ENCODE measurements around the gene RUNDC3A.
A peak's percentile ranks its signal among the peaks of the same experiment; 100 is the strongest.
"Not testable (repeated sequence)": the region's sequence is repeated elsewhere in the genome, so short reads cannot be mapped to it uniquely, and the experiment has no call there.

Gene RUNDC3A

DNA sequence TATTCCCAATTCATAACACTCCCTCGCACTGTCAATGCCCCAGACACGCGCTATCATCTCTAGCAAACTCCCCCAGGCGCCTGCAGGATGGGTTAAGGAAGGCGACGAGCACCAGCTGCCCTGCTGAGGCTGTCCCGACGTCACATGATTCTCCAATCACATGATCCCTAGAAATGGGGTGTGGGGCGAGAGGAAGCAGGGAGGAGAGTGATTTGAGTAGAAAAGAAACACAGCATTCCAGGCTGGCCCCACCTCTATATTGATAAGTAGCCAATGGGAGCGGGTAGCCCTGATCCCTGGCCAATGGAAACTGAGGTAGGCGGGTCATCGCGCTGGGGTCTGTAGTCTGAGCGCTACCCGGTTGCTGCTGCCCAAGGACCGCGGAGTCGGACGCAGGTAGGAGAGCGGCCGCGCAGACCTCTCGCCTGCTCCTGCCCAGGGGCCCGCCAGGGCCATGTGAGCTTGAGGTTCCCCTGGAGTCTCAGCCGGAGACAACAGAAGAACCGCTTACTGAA is 36.6 kb downstream of the RUNDC3A start, which contains the start of gene GRN:
Gene GRN, plus strand, starts transcription at position 364 of the 515 bp plus-strand sequence. CDS start 3,863 bp downstream, outside the sequence.
- H3K27me3 ChIP-seq (ENCODE audit: control insufficient read depth, insufficient read depth, low read length) = no peaks in the 10 kb centered on the region
- H2AFZ ChIP-seq = peak within 1 kb of the TSS; percentile 98
- peaks cover 2% of the 10 kb centered on the region for H3K4me1 ChIP-seq
- H3K9ac ChIP-seq = peak within 1 kb of the TSS; percentile 8
- peak within 1 kb of the TSS; percentile 73 for H3K27ac ChIP-seq
- H3K9me3 ChIP-seq (ENCODE audit: control insufficient read depth, low read length) = no peaks in the 10 kb centered on the region
- TF ChIP-seq CTCF (IDR thresholded peaks at IDR 0.05) = no peak
- H3K36me3 ChIP-seq (ENCODE audit: control insufficient read depth, insufficient read depth, low read length) = no peaks in the 10 kb centered on the region
- peaks cover 2% of the 10 kb centered on the region for H3K79me2 ChIP-seq
- peak within 1 kb of the TSS; percentile 80 for H3K4me3 ChIP-seq (ENCODE audit: low read depth, low read length)
- H3K4me2 ChIP-seq (ENCODE audit: low read length) = peak within 1 kb of the TSS; percentile 93

DNA sequence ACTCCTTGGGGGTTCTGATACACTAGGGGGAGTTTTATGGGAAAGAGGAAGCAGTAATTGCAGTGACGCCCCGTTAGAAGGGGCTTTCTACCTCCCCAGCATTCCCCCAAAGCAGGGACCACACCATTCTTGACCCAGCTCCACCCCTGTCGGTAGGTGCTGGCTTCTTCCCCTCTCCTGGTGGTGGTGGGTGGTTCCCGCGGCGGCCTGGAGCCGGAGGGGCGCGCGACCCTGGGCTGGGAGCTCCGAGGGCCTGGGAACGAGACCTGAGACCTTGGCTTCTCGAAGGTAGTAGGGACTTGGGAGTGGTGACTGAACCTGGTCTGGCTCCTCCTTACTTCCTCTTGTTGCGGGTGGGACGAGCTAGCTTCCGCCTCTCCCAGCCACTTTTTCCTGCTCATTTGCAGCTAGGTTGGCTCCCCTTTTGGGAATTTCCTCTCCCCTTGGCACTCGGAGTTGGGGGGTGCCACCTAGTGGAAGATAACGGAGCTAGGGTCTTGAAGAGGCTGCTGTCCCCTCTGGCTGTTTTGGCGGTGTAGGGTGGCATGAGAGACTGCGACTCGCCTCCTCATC is 37.1 kb downstream of the RUNDC3A start:
- Histone ChIP-seq H3K27ac (peak overlapping the region; percentile 73), H3K4me1 (peaks cover 2% of the 10 kb centered on the region), H2AFZ (peak overlapping the region; percentile 98), H3K9ac (peak overlapping the region; percentile 8), H3K79me2 (peaks cover 2% of the 10 kb centered on the region), H3K4me3 (ENCODE audit: low read depth, low read length) (peak overlapping the region; percentile 80), H3K4me2 (ENCODE audit: low read length) (peak overlapping the region; percentile 93), H3K27me3 (ENCODE audit: control insufficient read depth, insufficient read depth, low read length) (no peaks in the 10 kb centered on the region), H3K9me3 (ENCODE audit: control insufficient read depth, low read length) (no peaks in the 10 kb centered on the region), H3K36me3 (ENCODE audit: control insufficient read depth, insufficient read depth, low read length) (no peaks in the 10 kb centered on the region)
- TF ChIP-seq CTCF (IDR thresholded peaks at IDR 0.05) = peak; percentile 72

- H3K27me3 ChIP-seq (ENCODE audit: control insufficient read depth, insufficient read depth, low read length) = no peaks in the 10 kb centered on the region
- H3K4me1 ChIP-seq = peaks cover 2% of the 10 kb centered on the region
- H2AFZ ChIP-seq = no peak overlapping the region
- H3K4me2 ChIP-seq (ENCODE audit: low read length) = peak overlapping the region; percentile 93
- no peak for TF ChIP-seq CTCF (IDR thresholded peaks at IDR 0.05)
- no peak overlapping the region for H3K9ac ChIP-seq
- H3K4me3 ChIP-seq (ENCODE audit: low read depth, low read length) = peak overlapping the region; percentile 80
- no peaks in the 10 kb centered on the region for H3K9me3 ChIP-seq (ENCODE audit: control insufficient read depth, low read length)
- no peak overlapping the region for H3K27ac ChIP-seq
- H3K36me3 ChIP-seq (ENCODE audit: control insufficient read depth, insufficient read depth, low read length) = no peaks in the 10 kb centered on the region
- peaks cover 2% of the 10 kb centered on the region for H3K79me2 ChIP-seq
Observed at GRCh38 chr17:44346064-44346844, 37.9 kb downstream of the RUNDC3A start.

- H3K36me3 ChIP-seq (ENCODE audit: control insufficient read depth, insufficient read depth, low read length); H3K27ac ChIP-seq; H3K27me3 ChIP-seq (ENCODE audit: control insufficient read depth, insufficient read depth, low read length); H3K9ac ChIP-seq; H3K4me3 ChIP-seq (ENCODE audit: low read depth, low read length); H2AFZ ChIP-seq; H3K4me1 ChIP-seq; H3K79me2 ChIP-seq; H3K4me2 ChIP-seq (ENCODE audit: low read length); H3K9me3 ChIP-seq (ENCODE audit: control insufficient read depth, low read length): not testable (repeated sequence)
Observed at GRCh38 chr17:44347206-44348055, 39.0 kb downstream of the RUNDC3A start.
